Lower leg skin (tissue), 4 donors: ENCODE data around the gene PRORP. TPM values are rescaled to one million over a fixed set of nuclear protein-coding genes. Genes with fewer than 3 reads are reported as not detected.
"Not testable (repeated sequence)": the region's sequence is repeated elsewhere in the genome, so short reads cannot be mapped to it uniquely, and the experiment has no call there.

Source experiments
- DNase-seq, 2 donors: peaks; one replicate each; pipeline ENCODE4 v3.0.0-alpha.2; 2019; ENCODE audit warnings: low spot score in 2 of 2
- H3K4me3 ChIP-seq: fragments of 200-600 bp; sonication (generic); 2 replicates; pipeline ENCODE4 v1.5.1; 2017; ENCODE audit warnings: mild to moderate bottlenecking, low read depth; ENCODE audit not compliant: poor library complexity, severe bottlenecking
- POLR2A ChIP-seq, 2 donors: fragments of 450-650 bp; IDR thresholded peaks; one replicate each; pipeline ENCODE4 v1.6.1; 2016 to 2017; ENCODE audit warnings: antibody characterized with exemption in 2 of 2, mild to moderate bottlenecking in 1 of 2, moderate library complexity in 1 of 2
- WGBS, 2 donors: methylation state at CpG; one replicate each; pipeline ENCODE4 v1.1.5; 2018; 5-methylcytosine and 5-hydroxymethylcytosine counted together
- intact Hi-C: fragments of 100-400 bp; cut with DNase I; formaldehyde crosslinking; loops from one replicate; pipeline ENCODE4 v1.15.0; 2023; ENCODE audit warnings: low total_unique reads
- total RNA-seq, 4 donors: library from RNA; depleted of rRNA; stranded (reverse); fragments of >200 nt; gene quantifications; one replicate each; pipeline ENCODE4 v1.1.0, GENCODE V29; 2016
- TF ChIP-seq, protein P1 (sequence below), 3 donors: fragments of 450-650 bp; IDR thresholded peaks; one replicate each; pipeline ENCODE4 v1.5.1; 2016; ENCODE audit warnings: antibody characterized with exemption in 3 of 3, mild to moderate bottlenecking in 3 of 3, moderate library complexity in 2 of 3

PRORP gene
- total RNA-seq, 4 donors from 2014 or later: 24.1 to 29.6 (median 25.3) TPM

DNA sequence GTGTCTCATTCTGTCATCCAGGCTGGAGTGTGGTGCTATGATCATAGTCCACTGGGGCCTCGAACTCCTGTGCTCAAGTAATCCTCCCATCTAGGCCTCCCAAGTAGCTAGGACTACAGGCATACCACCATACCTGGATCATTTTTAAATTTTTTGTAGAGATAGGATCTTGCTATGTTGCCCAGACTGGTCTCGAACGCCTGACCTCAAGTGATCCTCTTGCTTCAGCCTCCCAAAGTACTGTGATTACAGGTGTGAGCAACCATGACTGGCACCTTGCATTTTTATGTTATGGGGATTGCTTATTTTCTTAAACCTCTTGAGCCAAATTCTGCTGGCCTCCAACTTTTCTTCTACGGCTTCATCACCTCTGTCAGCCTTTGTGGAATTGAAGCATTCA lies 26.9 kb downstream of the PRORP start:
- WGBS, 2 donors: 96 to 98% methylated on average over 4 of the region's 4 CpGs
- no peak for TF ChIP-seq POLR2A (IDR thresholded peaks at IDR 0.05)
- TF ChIP-seq, protein P1, sequence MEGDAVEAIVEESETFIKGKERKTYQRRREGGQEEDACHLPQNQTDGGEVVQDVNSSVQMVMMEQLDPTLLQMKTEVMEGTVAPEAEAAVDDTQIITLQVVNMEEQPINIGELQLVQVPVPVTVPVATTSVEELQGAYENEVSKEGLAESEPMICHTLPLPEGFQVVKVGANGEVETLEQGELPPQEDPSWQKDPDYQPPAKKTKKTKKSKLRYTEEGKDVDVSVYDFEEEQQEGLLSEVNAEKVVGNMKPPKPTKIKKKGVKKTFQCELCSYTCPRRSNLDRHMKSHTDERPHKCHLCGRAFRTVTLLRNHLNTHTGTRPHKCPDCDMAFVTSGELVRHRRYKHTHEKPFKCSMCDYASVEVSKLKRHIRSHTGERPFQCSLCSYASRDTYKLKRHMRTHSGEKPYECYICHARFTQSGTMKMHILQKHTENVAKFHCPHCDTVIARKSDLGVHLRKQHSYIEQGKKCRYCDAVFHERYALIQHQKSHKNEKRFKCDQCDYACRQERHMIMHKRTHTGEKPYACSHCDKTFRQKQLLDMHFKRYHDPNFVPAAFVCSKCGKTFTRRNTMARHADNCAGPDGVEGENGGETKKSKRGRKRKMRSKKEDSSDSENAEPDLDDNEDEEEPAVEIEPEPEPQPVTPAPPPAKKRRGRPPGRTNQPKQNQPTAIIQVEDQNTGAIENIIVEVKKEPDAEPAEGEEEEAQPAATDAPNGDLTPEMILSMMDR (IDR thresholded peaks at IDR 0.05): no peak
- no peak for DNase-seq
- intact Hi-C loops: no loop called here
- H3K4me3 ChIP-seq: no peak overlapping the region

DNA sequence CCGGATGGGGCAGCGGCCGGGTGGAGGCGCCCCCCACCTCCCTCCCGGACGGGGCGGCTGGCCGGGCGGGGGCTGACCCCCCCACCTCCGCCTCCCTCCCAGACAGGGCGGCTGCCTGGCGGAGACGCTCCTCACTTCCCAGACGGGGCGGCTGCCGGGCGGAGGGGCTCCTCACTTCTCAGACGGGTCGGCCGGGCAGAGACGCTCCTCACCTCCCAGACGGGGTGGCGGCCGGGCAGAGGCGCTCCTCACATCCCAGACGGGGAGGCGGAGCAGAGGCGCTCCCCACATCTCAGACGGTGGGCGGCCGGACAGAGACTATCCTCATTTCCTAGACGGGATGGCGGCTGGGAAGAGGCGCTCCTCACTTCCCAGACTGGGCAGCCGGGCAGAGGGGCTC lies 30.2 kb downstream of the PRORP start:
- not testable (repeated sequence) for H3K4me3 ChIP-seq

DNA sequence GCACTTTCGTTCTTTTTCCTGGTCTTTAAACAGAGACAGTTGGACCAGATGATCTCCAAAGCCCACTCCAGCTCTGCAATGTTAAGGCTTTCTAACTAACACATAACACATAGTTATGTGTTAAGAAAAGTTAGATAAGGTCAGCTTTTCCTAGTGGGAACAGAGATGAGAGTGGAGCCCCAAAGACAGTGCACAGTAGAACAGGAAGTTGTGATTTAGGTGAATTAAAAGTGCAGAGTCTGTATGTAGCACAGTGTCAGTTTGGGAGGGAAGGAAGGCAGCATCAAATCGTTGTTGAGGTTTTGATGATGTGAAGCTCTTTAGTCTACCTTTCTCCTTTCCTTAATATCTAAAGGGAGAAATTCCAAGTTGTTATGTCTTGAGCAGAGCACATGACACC lies 31.7 kb downstream of the PRORP start:
- WGBS, 2 donors: 72 to 75% methylated on average over 2 of the region's 2 CpGs
- TF ChIP-seq, protein P1 (IDR thresholded peaks at IDR 0.05): no peak
- TF ChIP-seq POLR2A (IDR thresholded peaks at IDR 0.05): no peak

More for the DNA sequence above, 30.2 kb downstream of the PRORP start:
- intact Hi-C loops, DNase-seq: not testable (repeated sequence)
- 95 to 98% methylated on average over 17 to 19 of the region's 35 CpGs for WGBS, 2 donors

DNA sequence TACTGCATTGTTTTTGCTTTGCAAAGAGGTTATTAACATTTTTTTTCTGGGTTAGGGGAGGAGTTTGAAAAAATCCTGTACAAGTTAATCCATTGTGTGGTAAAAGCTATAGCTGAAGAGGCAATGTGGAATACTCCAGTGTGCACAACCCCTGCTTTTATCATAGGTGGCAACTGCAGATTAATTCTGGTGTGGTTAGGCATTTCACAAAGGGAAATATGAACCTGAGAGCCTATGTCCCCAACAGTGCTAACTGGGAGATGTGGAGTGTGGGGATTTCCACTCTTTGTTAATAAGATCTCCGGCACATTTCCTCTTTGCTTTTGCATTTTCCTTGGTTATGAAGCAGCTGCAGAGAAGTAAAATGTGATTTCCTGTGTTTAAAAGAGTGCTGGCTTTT lies 33.6 kb downstream of the PRORP start:
- intact Hi-C loops: no loop called here
- TF ChIP-seq, protein P1 (IDR thresholded peaks at IDR 0.05): no peak
- no peak for TF ChIP-seq POLR2A (IDR thresholded peaks at IDR 0.05)
- no peak for DNase-seq
- WGBS, 2 donors: 3 to 15% methylated on average over 1 of the region's 1 CpG
- no peak overlapping the region for H3K4me3 ChIP-seq

More for the DNA sequence above, 31.7 kb downstream of the PRORP start:
- intact Hi-C loops: no loop called here
- H3K4me3 ChIP-seq: no peak overlapping the region
- DNase-seq: no peak

DNA sequence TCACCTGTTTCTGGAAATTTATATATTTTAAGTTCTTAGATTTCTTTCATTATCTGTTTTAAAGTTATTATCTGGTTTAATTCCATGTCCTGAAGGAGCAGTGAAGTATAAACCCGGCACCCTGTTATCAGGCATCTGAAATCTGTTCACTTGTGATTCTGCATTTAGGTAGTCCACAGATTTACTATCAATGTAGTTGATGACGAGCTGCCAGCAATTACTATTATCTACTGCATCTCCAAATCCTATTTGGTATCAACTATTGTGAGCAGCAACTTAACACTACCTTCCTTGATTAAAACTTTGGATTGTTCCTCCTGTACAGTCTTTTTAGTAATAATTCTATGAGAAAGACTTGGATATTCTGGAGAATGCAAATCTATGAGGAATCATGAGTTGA lies 36.1 kb downstream of the PRORP start:
- no peak for DNase-seq
- intact Hi-C loops: no loop called here
- TF ChIP-seq, protein P1 (IDR thresholded peaks at IDR 0.05): no peak
- TF ChIP-seq POLR2A (IDR thresholded peaks at IDR 0.05): no peak
- no peak overlapping the region for H3K4me3 ChIP-seq
- 80 to 97% methylated on average over 2 of the region's 2 CpGs for WGBS, 2 donors

DNA sequence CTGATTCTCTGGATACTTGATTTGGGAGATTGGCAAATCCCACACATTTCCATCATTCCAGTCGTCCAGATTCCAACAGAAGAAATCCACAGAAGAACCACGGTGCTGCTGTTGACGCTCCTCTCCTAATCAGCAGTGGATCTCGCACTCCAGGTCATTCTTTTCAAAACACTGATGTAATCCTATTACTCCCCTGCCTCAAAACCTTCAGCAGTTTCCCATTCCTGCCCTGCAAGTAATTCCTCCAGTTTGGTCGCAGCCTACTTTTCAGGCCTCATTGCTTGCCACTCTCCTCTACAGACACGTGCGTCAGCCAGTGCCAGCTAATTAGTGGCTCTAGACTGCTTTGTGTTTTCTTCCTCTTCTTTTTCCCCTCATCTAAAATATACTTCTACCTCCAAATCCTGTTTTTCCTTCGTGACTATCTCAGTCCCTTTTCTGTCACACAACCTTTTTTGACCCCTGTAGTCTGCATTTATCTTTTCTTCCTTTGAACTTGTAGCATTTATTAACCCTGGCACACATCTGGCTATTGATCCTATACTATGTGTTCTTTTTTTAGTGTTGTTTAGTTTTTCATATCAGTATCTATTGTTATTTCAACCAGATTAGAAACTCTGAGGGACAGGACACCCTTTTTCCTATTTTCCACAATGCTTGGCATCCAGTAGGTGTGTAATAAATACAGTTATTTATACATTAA lies 36.8 kb downstream of the PRORP start:
- intact Hi-C loops: no loop called here
- TF ChIP-seq, protein P1 (IDR thresholded peaks at IDR 0.05): no peak
- TF ChIP-seq POLR2A (IDR thresholded peaks at IDR 0.05): no peak
- no peak for DNase-seq
- 88 to 89% methylated on average over 8 of the region's 8 CpGs for WGBS, 2 donors
- no peak overlapping the region for H3K4me3 ChIP-seq
